Measurements from ENCODE around the gene HSD17B10. TPM values are rescaled to one million over a fixed set of nuclear protein-coding genes. Genes with fewer than 3 reads are reported as not detected.

Gene HSD17B10
- polyA plus RNA-seq, 1 of the 3 experiments (the other 2 are of a cell fraction): 157 TPM

GRCh38 chrX:53483416-53483815 lies 49.2 kb upstream of the HSD17B10 start:
- Histone ChIP-seq H3K27me3 (ENCODE audit: insufficient read depth) (peaks cover 11% of the 10 kb centered on the region; the same call in 1 of the 2 replicates), H3F3A (replicated peaks; ENCODE audit: insufficient read depth) (no peaks in the 10 kb centered on the region), H2AFZ (ENCODE audit: low read depth) (no peak overlapping the region), H3K27ac (ENCODE audit: low read depth in 2 of 2, low read length in 1 of 2) (no peak overlapping the region), H3K4me3 (ENCODE audit: low read depth in 2 of 2, low read length in 1 of 2) (no peak overlapping the region), H4K20me1 (ENCODE audit: insufficient read depth) (no peaks in the 10 kb centered on the region), H3K9me3 (no peaks in the 10 kb centered on the region), H3K9ac (no peak overlapping the region), H3K36me3 (replicated peaks in 1 of 2; ENCODE audit: control insufficient read depth in 1 of 2, insufficient read depth in 2 of 2, low read length in 1 of 2) (no peaks in the 10 kb centered on the region), H3K9me2 (no peaks in the 10 kb centered on the region), H3K79me2 (ENCODE audit: insufficient read depth) (no peaks in the 10 kb centered on the region), H3K4me1 (ENCODE audit: control insufficient read depth in 1 of 2, insufficient read depth in 2 of 2, low read depth in 1 of 2, low read length in 1 of 2) (no peaks in the 10 kb centered on the region; a peak in 1 of 4 replicates), H3K4me2 (no peak overlapping the region)
- TF ChIP-seq EP300 (IDR thresholded peaks at IDR 0.05; ENCODE audit: borderline replicate concordance in 1 of 2, low read depth in 1 of 2, low read length in 1 of 2) (no peak), RCOR1 (IDR thresholded peaks at IDR 0.05; ENCODE audit: low read length) (no peak), TAF1 (IDR thresholded peaks at IDR 0.05; ENCODE audit: borderline replicate concordance, low read depth, low read length) (no peak), GABPA (IDR thresholded peaks at IDR 0.05; ENCODE audit: low read depth) (no peak), TCF12 (IDR thresholded peaks at IDR 0.05) (no peak), NRF1 (IDR thresholded peaks at IDR 0.05; ENCODE audit: low read depth, low read length) (no peak), FOXM1 (IDR thresholded peaks at IDR 0.05; ENCODE audit: low read depth) (no peak), RAD21 (IDR thresholded peaks at IDR 0.05; ENCODE audit: low read length) (no peak), USF1 (IDR thresholded peaks at IDR 0.05; ENCODE audit: borderline replicate concordance, low read depth) (no peak), TEAD4 (IDR thresholded peaks at IDR 0.05; ENCODE audit: borderline replicate concordance, insufficient read depth) (no peak), PBX3 (IDR thresholded peaks at IDR 0.05) (no peak), CHD2 (IDR thresholded peaks at IDR 0.05; ENCODE audit: low read length, partially characterized antibody) (no peak), MXI1 (IDR thresholded peaks at IDR 0.05; ENCODE audit: low read depth, low read length) (no peak), CTCF (IDR thresholded peaks at IDR 0.05) (no peak), ZBTB33 (IDR thresholded peaks at IDR 0.05; ENCODE audit: borderline replicate concordance, low read depth) (no peak), GATA2 (CRISPR knock-in tag; IDR thresholded peaks at IDR 0.05) (no peak), RFX5 (IDR thresholded peaks at IDR 0.05; ENCODE audit: low read length) (no peak), MAX (IDR thresholded peaks at IDR 0.05; ENCODE audit: low read depth) (no peak)
- ChIA-PET POLR2A (no interaction called here), CTCF (interaction anchor here (1.1 to 8.1 kb wide), 3 partner anchors 9 to 168 kb away, joined by 3 to 180 read pairs (median 28); no protein-coding TSS in a partner anchor)
- DNase-seq: no peak
- WGBS (ENCODE audit: low lambda C conversion rate): 6% methylated on average over 2 of the region's 2 CpGs
